ENCODE results near the gene PSG1. TPM values are rescaled to one million over a fixed set of nuclear protein-coding genes. Genes with fewer than 3 reads are reported as not detected.
"Not testable (repeated sequence)": the region's sequence is repeated elsewhere in the genome, so short reads cannot be mapped to it uniquely, and the experiment has no call there.

The PSG1 gene
- total and polyA plus RNA-seq, 2 of the 13 experiments (the other 11 are each of a cell fraction or from before 2014, with no cell fraction given): not detected

- TF ChIP-seq ZNF616 (CRISPR knock-in tag; IDR thresholded peaks at IDR 0.05; ENCODE audit: low read depth) (no peak), ZMAT3 (CRISPR knock-in tag; conservative IDR thresholded peaks at IDR 0.05) (no peak), FOXM1 (CRISPR knock-in tag; IDR thresholded peaks at IDR 0.05) (no peak), ZNF879 (CRISPR knock-in tag; IDR thresholded peaks at IDR 0.05) (no peak), NR3C1 (CRISPR knock-in tag; IDR thresholded peaks at IDR 0.05) (no peak), ZNF703 (CRISPR knock-in tag; IDR thresholded peaks at IDR 0.05; ENCODE audit: borderline replicate concordance) (no peak), ZNF121 (CRISPR knock-in tag; IDR thresholded peaks at IDR 0.05) (no peak), ZNF354B (CRISPR knock-in tag; IDR thresholded peaks at IDR 0.05) (no peak), FOXO1 (CRISPR knock-in tag; IDR thresholded peaks at IDR 0.05) (no peak)
- ATAC-seq (no peak), DNase-seq (ENCODE audit: low spot score) (no peak), FAIRE-seq (no peak)
- in situ Hi-C loops (cut with HindIII; ENCODE audit: extremely low pct_ligation_motif_present, low pct_unique_long_range_greater_than_20kb) (no loop called here), intact Hi-C loops (cut with micrococcal nuclease; ENCODE audit: unreplicated experiment) (no loop called here)
- no TSS peak for BruUV-seq (replicated peaks)
- CTCF ChIA-PET (ENCODE audit: low intra/inter-chr PET ratio, low total read pairs): no interaction called here
- no peak overlapping the region for H3K9ac ChIP-seq (ENCODE audit: insufficient read depth, low read depth, low read length)
- POLR2A ChIA-PET: no interaction called here
- WGBS (ENCODE audit: low lambda C conversion rate): 4% methylated on average over 3 of the region's 3 CpGs
- no peaks in the 10 kb centered on the region for H3K79me2 ChIP-seq (ENCODE audit: insufficient read depth, low read length)
- H2AFZ ChIP-seq (ENCODE audit: low read length): no peak overlapping the region
- no peaks in the 10 kb centered on the region; a peak in 1 of 5 replicates for H3K27me3 ChIP-seq (ENCODE audit: control insufficient read depth in 1 of 2, insufficient read depth in 2 of 2, low read length in 2 of 2)
- H3K4me1 ChIP-seq (ENCODE audit: insufficient read depth, low read length): no peaks in the 10 kb centered on the region
- no peak overlapping the region for H3K27ac ChIP-seq (ENCODE audit: extremely low read length, insufficient read depth, low read length)
- no peak overlapping the region for H3K4me3 ChIP-seq (replicated peaks in 1 of 3; ENCODE audit: insufficient read depth in 1 of 3, low read depth in 2 of 3, low read length in 3 of 3)
- H4K20me1 ChIP-seq (ENCODE audit: insufficient read depth, low read length): no peaks in the 10 kb centered on the region
- no peaks in the 10 kb centered on the region for H3K9me3 ChIP-seq (ENCODE audit: low read length)
- no peak overlapping the region for H3K4me2 ChIP-seq (ENCODE audit: low read depth, low read length)
- no peaks in the 10 kb centered on the region for H3K36me3 ChIP-seq (replicated peaks in 1 of 2; ENCODE audit: control insufficient read depth in 1 of 2, insufficient read depth in 2 of 2, low read length in 2 of 2)
Observed at GRCh38 chr19:42919757-42920079, 40.2 kb upstream of the PSG1 start.

GRCh38 chr19:42919070-42919756, 39.7 kb upstream of the PSG1 start:
- H3K4me2 ChIP-seq (ENCODE audit: low read depth, low read length); H4K20me1 ChIP-seq (ENCODE audit: insufficient read depth, low read length); ATAC-seq; H3K4me3 ChIP-seq (replicated peaks in 1 of 3; ENCODE audit: insufficient read depth in 1 of 3, low read depth in 2 of 3, low read length in 3 of 3); H2AFZ ChIP-seq (ENCODE audit: low read length); CTCF ChIA-PET (ENCODE audit: low intra/inter-chr PET ratio, low total read pairs); H3K79me2 ChIP-seq (ENCODE audit: insufficient read depth, low read length); H3K27ac ChIP-seq (ENCODE audit: extremely low read length, insufficient read depth, low read length); H3K9me3 ChIP-seq (ENCODE audit: low read length); H3K36me3 ChIP-seq (replicated peaks in 1 of 2; ENCODE audit: control insufficient read depth in 1 of 2, insufficient read depth in 2 of 2, low read length in 2 of 2); BruUV-seq (replicated peaks); H3K27me3 ChIP-seq (ENCODE audit: control insufficient read depth in 1 of 2, insufficient read depth in 2 of 2, low read length in 2 of 2); in situ Hi-C loops (cut with HindIII; ENCODE audit: extremely low pct_ligation_motif_present, low pct_unique_long_range_greater_than_20kb); FAIRE-seq; H3K9ac ChIP-seq (ENCODE audit: insufficient read depth, low read depth, low read length); intact Hi-C loops (cut with micrococcal nuclease; ENCODE audit: unreplicated experiment); H3K4me1 ChIP-seq (ENCODE audit: insufficient read depth, low read length); POLR2A ChIA-PET; DNase-seq (ENCODE audit: low spot score): not testable (repeated sequence)
- WGBS (ENCODE audit: low lambda C conversion rate): 45% methylated on average over 21 of the region's 26 CpGs
- TF ChIP-seq CTCF (CRISPR knock-in tag; IDR thresholded peaks at IDR 0.05): peak; percentile 31; the same call in 1 of the 2 replicates
- peak; percentile 93 for TF ChIP-seq MNT (IDR thresholded peaks at IDR 0.05)
